ENCODE results near the gene NCBP2L. TPM values are rescaled to one million over a fixed set of nuclear protein-coding genes. Genes with fewer than 3 reads are reported as not detected.

Gene NCBP2L
- total and polyA plus RNA-seq, 4 donors, result 0.02 to 0.24 (median 0.08) TPM; not detected in 1

DNA sequence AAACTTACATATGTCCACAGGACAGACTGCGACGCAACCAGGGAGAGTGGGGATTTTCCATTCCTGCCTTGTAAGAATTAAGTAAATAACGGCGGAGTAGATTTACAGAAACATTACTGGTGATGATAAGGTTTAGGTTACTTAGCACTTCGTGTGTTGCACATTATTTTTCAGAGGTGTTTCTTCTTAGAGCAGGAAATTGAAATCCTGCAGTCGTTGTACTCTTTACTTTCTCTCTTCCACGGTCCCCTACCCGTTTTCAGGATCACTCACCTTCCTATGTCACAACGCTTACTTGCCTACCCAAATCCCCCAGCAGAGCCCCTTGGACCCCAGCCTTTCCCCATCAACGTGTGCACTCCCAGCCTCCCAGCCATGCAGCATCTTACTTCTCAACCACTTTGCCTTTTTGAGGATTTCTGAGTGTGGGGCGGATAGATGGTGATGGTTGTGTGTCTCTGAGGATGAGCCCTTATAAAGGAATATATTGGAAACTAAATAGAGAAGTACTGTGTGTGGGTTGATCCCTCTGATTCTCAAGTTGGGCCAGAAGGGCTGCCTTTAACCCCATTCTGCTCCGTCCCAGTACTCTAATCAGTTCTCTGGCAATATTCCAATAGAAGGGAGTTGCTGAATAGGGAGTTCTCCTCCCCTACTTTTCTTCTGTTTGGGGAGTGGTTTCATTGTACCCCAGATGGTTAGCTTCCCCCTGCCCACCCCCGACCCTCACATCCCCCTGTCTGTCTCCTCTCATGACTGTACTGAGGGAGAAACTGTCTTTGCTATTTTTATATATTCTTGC lies 49.7 kb downstream of the NCBP2L start:
- TF ChIP-seq RXRA (IDR thresholded peaks at IDR 0.05) (no peak), RAD21 (IDR thresholded peaks at IDR 0.05) (no peak), HNF4G (IDR thresholded peaks at IDR 0.05) (no peak), HNF4A (conservative IDR thresholded peaks at IDR 0.05) (no peak), FOXA1 (IDR thresholded peaks at IDR 0.05) (no peak), EGR1 (IDR thresholded peaks at IDR 0.05; ENCODE audit: low read depth in 2 of 2) (no peak), NR2F2 (IDR thresholded peaks at IDR 0.05) (no peak), GABPA (IDR thresholded peaks at IDR 0.05 in 1 of 2, conservative IDR thresholded peaks at IDR 0.05 in 1 of 2) (no peak), FOXA2 (IDR thresholded peaks at IDR 0.05) (no peak), TAF1 (conservative IDR thresholded peaks at IDR 0.05) (no peak), SP1 (IDR thresholded peaks at IDR 0.05) (no peak), CTCF (IDR thresholded peaks at IDR 0.05; ENCODE audit: low read depth, low read length, missing input control) (no peak), YY1 (IDR thresholded peaks at IDR 0.05) (no peak), JUND (IDR thresholded peaks at IDR 0.05) (no peak)
- TF ChIP-seq, protein P1, sequence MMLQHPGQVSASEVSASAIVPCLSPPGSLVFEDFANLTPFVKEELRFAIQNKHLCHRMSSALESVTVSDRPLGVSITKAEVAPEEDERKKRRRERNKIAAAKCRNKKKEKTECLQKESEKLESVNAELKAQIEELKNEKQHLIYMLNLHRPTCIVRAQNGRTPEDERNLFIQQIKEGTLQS (IDR thresholded peaks at IDR 0.05), result no peak
- TF ChIP-seq, protein P2, sequence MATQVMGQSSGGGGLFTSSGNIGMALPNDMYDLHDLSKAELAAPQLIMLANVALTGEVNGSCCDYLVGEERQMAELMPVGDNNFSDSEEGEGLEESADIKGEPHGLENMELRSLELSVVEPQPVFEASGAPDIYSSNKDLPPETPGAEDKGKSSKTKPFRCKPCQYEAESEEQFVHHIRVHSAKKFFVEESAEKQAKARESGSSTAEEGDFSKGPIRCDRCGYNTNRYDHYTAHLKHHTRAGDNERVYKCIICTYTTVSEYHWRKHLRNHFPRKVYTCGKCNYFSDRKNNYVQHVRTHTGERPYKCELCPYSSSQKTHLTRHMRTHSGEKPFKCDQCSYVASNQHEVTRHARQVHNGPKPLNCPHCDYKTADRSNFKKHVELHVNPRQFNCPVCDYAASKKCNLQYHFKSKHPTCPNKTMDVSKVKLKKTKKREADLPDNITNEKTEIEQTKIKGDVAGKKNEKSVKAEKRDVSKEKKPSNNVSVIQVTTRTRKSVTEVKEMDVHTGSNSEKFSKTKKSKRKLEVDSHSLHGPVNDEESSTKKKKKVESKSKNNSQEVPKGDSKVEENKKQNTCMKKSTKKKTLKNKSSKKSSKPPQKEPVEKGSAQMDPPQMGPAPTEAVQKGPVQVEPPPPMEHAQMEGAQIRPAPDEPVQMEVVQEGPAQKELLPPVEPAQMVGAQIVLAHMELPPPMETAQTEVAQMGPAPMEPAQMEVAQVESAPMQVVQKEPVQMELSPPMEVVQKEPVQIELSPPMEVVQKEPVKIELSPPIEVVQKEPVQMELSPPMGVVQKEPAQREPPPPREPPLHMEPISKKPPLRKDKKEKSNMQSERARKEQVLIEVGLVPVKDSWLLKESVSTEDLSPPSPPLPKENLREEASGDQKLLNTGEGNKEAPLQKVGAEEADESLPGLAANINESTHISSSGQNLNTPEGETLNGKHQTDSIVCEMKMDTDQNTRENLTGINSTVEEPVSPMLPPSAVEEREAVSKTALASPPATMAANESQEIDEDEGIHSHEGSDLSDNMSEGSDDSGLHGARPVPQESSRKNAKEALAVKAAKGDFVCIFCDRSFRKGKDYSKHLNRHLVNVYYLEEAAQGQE (IDR thresholded peaks at IDR 0.05), result no peak
- TF ChIP-seq, protein P3, sequence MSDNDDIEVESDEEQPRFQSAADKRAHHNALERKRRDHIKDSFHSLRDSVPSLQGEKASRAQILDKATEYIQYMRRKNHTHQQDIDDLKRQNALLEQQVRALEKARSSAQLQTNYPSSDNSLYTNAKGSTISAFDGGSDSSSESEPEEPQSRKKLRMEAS (IDR thresholded peaks at IDR 0.05), result no peak
- TF ChIP-seq, protein P4, sequence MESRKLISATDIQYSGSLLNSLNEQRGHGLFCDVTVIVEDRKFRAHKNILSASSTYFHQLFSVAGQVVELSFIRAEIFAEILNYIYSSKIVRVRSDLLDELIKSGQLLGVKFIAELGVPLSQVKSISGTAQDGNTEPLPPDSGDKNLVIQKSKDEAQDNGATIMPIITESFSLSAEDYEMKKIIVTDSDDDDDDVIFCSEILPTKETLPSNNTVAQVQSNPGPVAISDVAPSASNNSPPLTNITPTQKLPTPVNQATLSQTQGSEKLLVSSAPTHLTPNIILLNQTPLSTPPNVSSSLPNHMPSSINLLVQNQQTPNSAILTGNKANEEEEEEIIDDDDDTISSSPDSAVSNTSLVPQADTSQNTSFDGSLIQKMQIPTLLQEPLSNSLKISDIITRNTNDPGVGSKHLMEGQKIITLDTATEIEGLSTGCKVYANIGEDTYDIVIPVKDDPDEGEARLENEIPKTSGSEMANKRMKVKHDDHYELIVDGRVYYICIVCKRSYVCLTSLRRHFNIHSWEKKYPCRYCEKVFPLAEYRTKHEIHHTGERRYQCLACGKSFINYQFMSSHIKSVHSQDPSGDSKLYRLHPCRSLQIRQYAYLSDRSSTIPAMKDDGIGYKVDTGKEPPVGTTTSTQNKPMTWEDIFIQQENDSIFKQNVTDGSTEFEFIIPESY (IDR thresholded peaks at IDR 0.05), result no peak
- Histone ChIP-seq H3K27me3 (ENCODE audit: control insufficient read depth in 4 of 4, insufficient read depth in 4 of 4, low read length in 3 of 4) (peaks cover 0 to 3% (median 0%) of the 10 kb centered on the region in 4 donors), H3K4me3 (ENCODE audit: low read depth in 1 of 3, low read length in 3 of 3) (peak overlapping the region in 2 of 3 donors; percentile 59 to 74), H3K9ac (ENCODE audit: low read depth in 1 of 2, low read length in 2 of 2) (peak overlapping the region; percentile 16 to 36), H3K36me3 (ENCODE audit: control insufficient read depth in 4 of 4, insufficient read depth in 3 of 4, low read depth in 1 of 4, low read length in 3 of 4) (no peaks in the 10 kb centered on the region), H3K27ac (ENCODE audit: low read depth in 1 of 2, low read length in 2 of 2) (peak overlapping the region; percentile 70 to 81), H3K9me3 (ENCODE audit: control insufficient read depth in 4 of 4, low read length in 3 of 4) (no peaks in the 10 kb centered on the region), H3K4me1 (ENCODE audit: control insufficient read depth in 4 of 4, insufficient read depth in 4 of 4, low read length in 3 of 4) (peaks cover 0 to 5% (median under 1%) of the 10 kb centered on the region in 4 donors)
- 17% methylated on average over 13 of the region's 13 CpGs for WGBS
- DNase-seq (ENCODE audit: low spot score), result no peak

All from liver (tissue), 9 donors.